OCI-LY7 (cell line): ENCODE measurements around the gene KIF17. TPM values are rescaled to one million over a fixed set of nuclear protein-coding genes. Genes with fewer than 3 reads are reported as not detected.

ENCODE experiments used
- BruUV-seq: library from RNA; stranded (reverse); fragments of 400-500 nt; replicated peaks from 2 replicates; lab custom pipeline; 2021; lab: Mats Ljungman, UMichigan
- CTCF ChIA-PET: fragments of 300-600 bp; sonication (Branson Sonifier 250); formaldehyde crosslinking; loops from one replicate; lab custom pipeline; 2022; ENCODE audit warnings: antibody characterized with exemption; ENCODE audit not compliant: unreplicated experiment; lab: Charles Lee
- POLR2A ChIA-PET: fragments of 300-600 bp; sonication (Branson Sonifier 250); formaldehyde crosslinking; loops from one replicate; lab custom pipeline; 2022; ENCODE audit warnings: antibody characterized with exemption; lab: Charles Lee
- DNase-seq: peaks from one replicate; pipeline ENCODE4 v3.0.0-alpha.2; 2015; ENCODE audit warnings: low spot score
- H2AFZ ChIP-seq: fragments of 200-600 bp; sonication (generic), shearing (Covaris generic); 2 replicates; pipeline ENCODE4 v1.6.1; 2014; ENCODE audit warnings: mild to moderate bottlenecking, antibody characterized with exemption, low read length, moderate library complexity
- H3K27ac ChIP-seq: fragments of 200-600 bp; sonication (generic); 2 replicates; pipeline ENCODE4 v1.5.1; 2014; ENCODE audit warnings: mixed run types, low read depth, mild to moderate bottlenecking, moderate library complexity, low read length, inconsistent platforms; ENCODE audit not compliant: poor library complexity, severe bottlenecking
- H3K36me3 ChIP-seq: fragments of 200-600 bp; sonication (generic); 2 replicates; pipeline ENCODE4 v1.6.1; 2014; ENCODE audit warnings: mild to moderate bottlenecking, antibody characterized with exemption, low read length, moderate library complexity, mixed read lengths; ENCODE audit not compliant: insufficient read depth
- H3K4me1 ChIP-seq: fragments of 200-600 bp; sonication (generic); 2 replicates; pipeline ENCODE4 v1.5.1; 2014; ENCODE audit warnings: mild to moderate bottlenecking, low read length; ENCODE audit not compliant: insufficient read depth, poor library complexity, severe bottlenecking
- H3K4me2 ChIP-seq: fragments of 200-600 bp; sonication (generic); 2 replicates; pipeline ENCODE4 v1.6.1; 2014; ENCODE audit warnings: mild to moderate bottlenecking, low read length
- H3K4me3 ChIP-seq: fragments of 200-600 bp; sonication (generic); 2 replicates; pipeline ENCODE4 v1.5.1; 2014; ENCODE audit warnings: mild to moderate bottlenecking, low read depth, low read length; ENCODE audit not compliant: poor library complexity, severe bottlenecking
- H3K79me2 ChIP-seq: fragments of 200-600 bp; sonication (generic); 2 replicates; pipeline ENCODE4 v1.6.1; 2016; ENCODE audit warnings: low read depth, mild to moderate bottlenecking, low read length, moderate library complexity, mixed read lengths; ENCODE audit not compliant: insufficient read depth
- H3K9me2 ChIP-seq: fragments of 200-600 bp; sonication (generic); 2 replicates; pipeline ENCODE4 v1.6.1; 2016; ENCODE audit warnings: mild to moderate bottlenecking, low read length, mixed read lengths; ENCODE audit not compliant: insufficient read depth
- H3K9me3 ChIP-seq: fragments of 200-600 bp; sonication (generic); 2 replicates; pipeline ENCODE4 v1.6.1; 2014; ENCODE audit warnings: mild to moderate bottlenecking, mixed run types, low read length, mixed read lengths
- H4K20me1 ChIP-seq: fragments of 200-600 bp; sonication (generic); 2 replicates; pipeline ENCODE4 v1.6.1; 2014; ENCODE audit warnings: mild to moderate bottlenecking, antibody characterized with exemption, low read length, moderate library complexity, mixed read lengths; ENCODE audit not compliant: insufficient read depth
- EZH2phosphoT487 ChIP-seq: fragments of 200-600 bp; sonication (generic); IDR thresholded peaks from 2 replicates; pipeline ENCODE4 v1.6.1; 2018; ENCODE audit warnings: low read depth, borderline replicate concordance, mild to moderate bottlenecking, mixed run types, antibody characterized with exemption, low read length, moderate library complexity, mixed read lengths
- intact Hi-C: fragments of 100-400 bp; cut with micrococcal nuclease; formaldehyde crosslinking; loops from one replicate; pipeline ENCODE4 v1.10.0; 2022; ENCODE audit not compliant: unreplicated experiment
- total RNA-seq, 2 experiments: library from RNA; depleted of rRNA in 1 of 2; stranded (reverse); fragments of >200 nt in 1 of 2; shearing (Covaris generic) in 1 of 2; gene quantifications; 2 replicates each; pipeline ENCODE4 v1.2.3, GENCODE V29; 2014 to 2022
- TF ChIP-seq, protein P1 (sequence below): fragments of 200-600 bp; sonication (generic); conservative IDR thresholded peaks from 2 replicates; pipeline ENCODE4 v1.5.1; 2014; ENCODE audit warnings: mild to moderate bottlenecking, antibody characterized with exemption, low read length, moderate library complexity, mixed read lengths

Gene KIF17
- total RNA-seq, 2 experiments from 2014 or later, result 1.1 TPM; not detected in 1

- CTCF ChIA-PET, result no interaction called here
- Histone ChIP-seq H4K20me1 (no peaks in the 10 kb centered on the region), H3K27ac (no peak overlapping the region), H3K9me3 (no peaks in the 10 kb centered on the region), H3K4me2 (0 out of 2 replicates have a peak overlapping the region, but pooled peaks have one; percentile 2), H3K4me1 (peaks cover 4% of the 10 kb centered on the region), H3K79me2 (no peaks in the 10 kb centered on the region), H3K36me3 (no peaks in the 10 kb centered on the region), H3K9me2 (no peaks in the 10 kb centered on the region), H3K4me3 (no peak overlapping the region), H2AFZ (no peak overlapping the region)
- POLR2A ChIA-PET, result no interaction called here
- intact Hi-C loops, result no loop called here
- BruUV-seq, result no TSS peak
- DNase-seq, result no peak
- no peak for TF ChIP-seq EZH2phosphoT487
- TF ChIP-seq, protein P1, sequence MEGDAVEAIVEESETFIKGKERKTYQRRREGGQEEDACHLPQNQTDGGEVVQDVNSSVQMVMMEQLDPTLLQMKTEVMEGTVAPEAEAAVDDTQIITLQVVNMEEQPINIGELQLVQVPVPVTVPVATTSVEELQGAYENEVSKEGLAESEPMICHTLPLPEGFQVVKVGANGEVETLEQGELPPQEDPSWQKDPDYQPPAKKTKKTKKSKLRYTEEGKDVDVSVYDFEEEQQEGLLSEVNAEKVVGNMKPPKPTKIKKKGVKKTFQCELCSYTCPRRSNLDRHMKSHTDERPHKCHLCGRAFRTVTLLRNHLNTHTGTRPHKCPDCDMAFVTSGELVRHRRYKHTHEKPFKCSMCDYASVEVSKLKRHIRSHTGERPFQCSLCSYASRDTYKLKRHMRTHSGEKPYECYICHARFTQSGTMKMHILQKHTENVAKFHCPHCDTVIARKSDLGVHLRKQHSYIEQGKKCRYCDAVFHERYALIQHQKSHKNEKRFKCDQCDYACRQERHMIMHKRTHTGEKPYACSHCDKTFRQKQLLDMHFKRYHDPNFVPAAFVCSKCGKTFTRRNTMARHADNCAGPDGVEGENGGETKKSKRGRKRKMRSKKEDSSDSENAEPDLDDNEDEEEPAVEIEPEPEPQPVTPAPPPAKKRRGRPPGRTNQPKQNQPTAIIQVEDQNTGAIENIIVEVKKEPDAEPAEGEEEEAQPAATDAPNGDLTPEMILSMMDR, result no peak
Observed at GRCh38 chr1:20616847-20617487, 100.8 kb downstream of the KIF17 start.

- H4K20me1 ChIP-seq, result no peaks in the 10 kb centered on the region
- CTCF ChIA-PET, result no interaction called here
- no peak for TF ChIP-seq EZH2phosphoT487
- TF ChIP-seq, protein P1, result no peak
- no peaks in the 10 kb centered on the region for H3K79me2 ChIP-seq
- H2AFZ ChIP-seq, result no peak overlapping the region
- no peaks in the 10 kb centered on the region for H3K9me2 ChIP-seq
- H3K4me2 ChIP-seq, result 0 out of 2 replicates have a peak overlapping the region, but pooled peaks have one; percentile 2
- intact Hi-C loops, result no loop called here
- no TSS peak for BruUV-seq
- DNase-seq, result no peak
- no peaks in the 10 kb centered on the region for H3K36me3 ChIP-seq
- H3K4me3 ChIP-seq, result no peak overlapping the region
- H3K9me3 ChIP-seq, result no peaks in the 10 kb centered on the region
- peaks cover 4% of the 10 kb centered on the region for H3K4me1 ChIP-seq
- no peak overlapping the region for H3K27ac ChIP-seq
- POLR2A ChIA-PET, result no interaction called here
Observed at GRCh38 chr1:20615946-20616846, 101.6 kb downstream of the KIF17 start.
